ENCODE measurements around the gene CBLB.

Gene CBLB

GRCh38 chr3:105619651-105620050 is 249.2 kb downstream of the CBLB start:
- DNase-seq (ENCODE audit: low read depth in 2 of 2): no peak

- DNase-seq (ENCODE audit: low read depth in 2 of 2): no peak
Measured at GRCh38 chr3:105618556-105618955, 250.3 kb downstream of the CBLB start.

- DNase-seq (ENCODE audit: low read depth in 2 of 2): no peak
Measured at GRCh38 chr3:105616374-105617121, 252.3 kb downstream of the CBLB start.

GRCh38 chr3:105615814-105616213 is 253.0 kb downstream of the CBLB start:
- DNase-seq (ENCODE audit: low read depth in 2 of 2): no peak

GRCh38 chr3:105614288-105615030 is 254.4 kb downstream of the CBLB start:
- no peak for DNase-seq (ENCODE audit: low read depth in 2 of 2)

GRCh38 chr3:105613120-105613519 is 255.7 kb downstream of the CBLB start:
- peak; percentile 23 to 36 for DNase-seq (ENCODE audit: low read depth in 2 of 2)

- DNase-seq (ENCODE audit: low read depth in 2 of 2): no peak
Measured at GRCh38 chr3:105611304-105612192, 257.3 kb downstream of the CBLB start.

- no peak for DNase-seq (ENCODE audit: low read depth in 2 of 2)
Measured at GRCh38 chr3:105610473-105610872, 258.3 kb downstream of the CBLB start.

- DNase-seq (ENCODE audit: low read depth in 2 of 2): no peak
Measured at GRCh38 chr3:105608623-105609022, 260.2 kb downstream of the CBLB start.

GRCh38 chr3:105606016-105606415 is 262.8 kb downstream of the CBLB start:
- DNase-seq (ENCODE audit: low read depth in 2 of 2): peak; percentile 29 to 37
